Measurements from ENCODE around the gene IBA57.

IBA57 gene

DNA sequence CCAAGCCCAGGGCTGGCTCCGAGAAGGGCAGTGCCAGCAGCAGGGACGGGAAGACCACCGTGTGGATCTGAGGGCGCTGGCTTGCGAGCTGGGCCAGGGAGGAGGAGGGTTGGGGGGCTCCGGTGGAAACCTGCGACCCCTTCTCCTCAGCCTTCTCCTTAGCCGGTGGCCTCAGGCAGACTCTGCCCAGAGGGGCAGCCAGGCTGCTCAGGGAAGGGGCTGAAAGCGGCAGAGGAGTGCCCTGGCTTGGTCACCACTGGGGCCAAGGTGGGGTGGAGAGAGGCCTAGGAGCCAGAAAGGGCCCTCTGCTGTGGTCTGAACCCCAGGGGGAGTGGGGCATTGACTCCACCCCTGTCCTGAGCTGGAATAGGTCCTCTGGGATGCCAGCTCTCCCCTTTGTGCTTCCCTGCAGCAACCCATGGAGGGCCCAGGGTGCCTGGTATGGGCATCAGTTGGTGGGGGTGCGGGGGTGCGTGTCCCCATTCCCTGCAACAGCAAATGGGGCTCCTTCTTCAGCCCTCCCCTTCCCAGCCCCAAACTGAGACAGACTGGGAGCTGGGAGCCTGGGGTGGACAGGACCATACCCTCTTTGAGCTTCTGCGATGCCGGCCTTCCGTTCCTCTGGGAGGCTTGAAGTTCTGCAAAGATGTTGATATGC, 6.5 kb upstream of the IBA57 start (continued):
- TF ChIP-seq, protein P1, sequence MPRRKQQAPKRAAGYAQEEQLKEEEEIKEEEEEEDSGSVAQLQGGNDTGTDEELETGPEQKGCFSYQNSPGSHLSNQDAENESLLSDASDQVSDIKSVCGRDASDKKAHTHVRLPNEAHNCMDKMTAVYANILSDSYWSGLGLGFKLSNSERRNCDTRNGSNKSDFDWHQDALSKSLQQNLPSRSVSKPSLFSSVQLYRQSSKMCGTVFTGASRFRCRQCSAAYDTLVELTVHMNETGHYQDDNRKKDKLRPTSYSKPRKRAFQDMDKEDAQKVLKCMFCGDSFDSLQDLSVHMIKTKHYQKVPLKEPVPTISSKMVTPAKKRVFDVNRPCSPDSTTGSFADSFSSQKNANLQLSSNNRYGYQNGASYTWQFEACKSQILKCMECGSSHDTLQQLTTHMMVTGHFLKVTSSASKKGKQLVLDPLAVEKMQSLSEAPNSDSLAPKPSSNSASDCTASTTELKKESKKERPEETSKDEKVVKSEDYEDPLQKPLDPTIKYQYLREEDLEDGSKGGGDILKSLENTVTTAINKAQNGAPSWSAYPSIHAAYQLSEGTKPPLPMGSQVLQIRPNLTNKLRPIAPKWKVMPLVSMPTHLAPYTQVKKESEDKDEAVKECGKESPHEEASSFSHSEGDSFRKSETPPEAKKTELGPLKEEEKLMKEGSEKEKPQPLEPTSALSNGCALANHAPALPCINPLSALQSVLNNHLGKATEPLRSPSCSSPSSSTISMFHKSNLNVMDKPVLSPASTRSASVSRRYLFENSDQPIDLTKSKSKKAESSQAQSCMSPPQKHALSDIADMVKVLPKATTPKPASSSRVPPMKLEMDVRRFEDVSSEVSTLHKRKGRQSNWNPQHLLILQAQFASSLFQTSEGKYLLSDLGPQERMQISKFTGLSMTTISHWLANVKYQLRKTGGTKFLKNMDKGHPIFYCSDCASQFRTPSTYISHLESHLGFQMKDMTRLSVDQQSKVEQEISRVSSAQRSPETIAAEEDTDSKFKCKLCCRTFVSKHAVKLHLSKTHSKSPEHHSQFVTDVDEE (CRISPR knock-in tag; IDR thresholded peaks at IDR 0.05), result no peak

DNA sequence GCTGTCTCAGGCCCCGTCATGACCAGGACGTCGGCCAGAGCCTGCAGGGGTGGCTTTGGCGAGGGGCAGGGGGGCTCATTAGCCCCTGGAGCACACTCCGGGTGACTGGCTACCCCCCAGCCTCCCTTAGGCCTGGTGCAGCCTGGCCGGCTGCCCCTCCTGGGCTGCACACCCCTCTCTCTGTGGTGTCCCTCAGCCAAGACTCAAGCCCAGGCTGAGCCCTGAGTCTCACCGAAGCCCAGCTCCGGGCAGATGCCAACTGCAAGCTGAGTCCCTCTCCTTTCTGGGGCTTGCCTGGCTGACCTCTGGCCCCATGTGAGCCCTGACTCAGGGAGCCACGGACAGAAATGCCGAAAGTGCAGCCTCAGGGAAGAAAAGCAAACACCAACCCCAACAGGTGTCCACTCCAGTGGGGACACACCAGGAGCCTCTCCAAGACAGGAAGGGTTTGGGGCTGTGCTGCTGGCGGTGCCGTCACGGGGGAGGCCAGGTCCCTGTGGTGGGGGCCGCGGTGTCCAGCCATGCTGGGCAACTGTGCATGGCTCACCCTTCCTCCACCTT, 5.3 kb upstream of the IBA57 start:
- no peak for ATAC-seq
- no peak for TF ChIP-seq ZFP3 (CRISPR knock-in tag; IDR thresholded peaks at IDR 0.05)
- no peak for TF ChIP-seq OSR1 (CRISPR knock-in tag; IDR thresholded peaks at IDR 0.05)
- TF ChIP-seq TOX (CRISPR knock-in tag; IDR thresholded peaks at IDR 0.05; ENCODE audit: borderline replicate concordance), result no peak
- TF ChIP-seq PATZ1 (CRISPR knock-in tag; IDR thresholded peaks at IDR 0.05; ENCODE audit: borderline replicate concordance), result no peak
- no peak for TF ChIP-seq ZNF70 (CRISPR knock-in tag; IDR thresholded peaks at IDR 0.05)
- TF ChIP-seq ISL1 (CRISPR knock-in tag; IDR thresholded peaks at IDR 0.05), result no peak
- no peak for TF ChIP-seq ZNF565 (CRISPR knock-in tag; conservative IDR thresholded peaks at IDR 0.05; ENCODE audit: low read depth)
- TF ChIP-seq ZC3H10 (CRISPR knock-in tag; IDR thresholded peaks at IDR 0.05), result no peak
- no peak for TF ChIP-seq BACH2 (CRISPR knock-in tag; IDR thresholded peaks at IDR 0.05; ENCODE audit: borderline replicate concordance)
- no peak for TF ChIP-seq CSRNP3 (CRISPR knock-in tag; IDR thresholded peaks at IDR 0.05)
- no peak for TF ChIP-seq ZNF8 (CRISPR knock-in tag; IDR thresholded peaks at IDR 0.05)
- TF ChIP-seq ZFP30 (CRISPR knock-in tag; IDR thresholded peaks at IDR 0.05), result no peak
- TF ChIP-seq PPARA (CRISPR knock-in tag; IDR thresholded peaks at IDR 0.05; ENCODE audit: borderline replicate concordance), result no peak
- TF ChIP-seq SNAI2 (CRISPR knock-in tag; IDR thresholded peaks at IDR 0.05), result no peak

DNA sequence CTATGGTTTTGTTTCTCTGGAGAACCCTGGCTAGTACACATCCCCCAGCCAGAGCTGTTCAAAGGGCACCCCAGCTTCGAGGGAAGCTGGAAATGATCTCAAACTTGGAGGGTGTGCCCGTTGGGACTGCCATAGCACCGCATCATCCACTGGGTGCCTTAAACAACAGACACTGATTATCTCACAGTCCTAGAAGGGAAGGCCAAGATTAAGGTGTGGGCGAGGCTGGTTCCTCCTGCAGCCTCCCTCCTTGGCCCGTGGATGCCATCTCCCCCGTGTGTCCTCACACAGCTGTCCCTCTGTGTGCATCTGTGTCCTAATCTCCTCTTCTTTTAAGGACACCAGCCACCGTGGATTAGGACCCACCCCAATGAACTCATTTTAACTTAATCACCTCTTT, 4.2 kb upstream of the IBA57 start:
- ATAC-seq, result no peak

More for the DNA sequence above, 4.2 kb upstream of the IBA57 start:
- TF ChIP-seq PATZ1 (CRISPR knock-in tag; IDR thresholded peaks at IDR 0.05; ENCODE audit: borderline replicate concordance), result no peak
- no peak for TF ChIP-seq CSRNP3 (CRISPR knock-in tag; IDR thresholded peaks at IDR 0.05)
- TF ChIP-seq ZNF70 (CRISPR knock-in tag; IDR thresholded peaks at IDR 0.05), result no peak
- TF ChIP-seq ZFP30 (CRISPR knock-in tag; IDR thresholded peaks at IDR 0.05), result no peak
- TF ChIP-seq ZNF565 (CRISPR knock-in tag; conservative IDR thresholded peaks at IDR 0.05; ENCODE audit: low read depth), result no peak
- no peak for TF ChIP-seq SNAI2 (CRISPR knock-in tag; IDR thresholded peaks at IDR 0.05)
- TF ChIP-seq CSDC2 (CRISPR knock-in tag; IDR thresholded peaks at IDR 0.05), result no peak
- TF ChIP-seq ESRRG (CRISPR knock-in tag; IDR thresholded peaks at IDR 0.05), result no peak
- no peak for TF ChIP-seq BACH2 (CRISPR knock-in tag; IDR thresholded peaks at IDR 0.05; ENCODE audit: borderline replicate concordance)
- no peak for TF ChIP-seq PPARA (CRISPR knock-in tag; IDR thresholded peaks at IDR 0.05; ENCODE audit: borderline replicate concordance)
- TF ChIP-seq ZFP3 (CRISPR knock-in tag; IDR thresholded peaks at IDR 0.05), result no peak
- TF ChIP-seq ZNF8 (CRISPR knock-in tag; IDR thresholded peaks at IDR 0.05), result no peak
- no peak for TF ChIP-seq TOX (CRISPR knock-in tag; IDR thresholded peaks at IDR 0.05; ENCODE audit: borderline replicate concordance)
- no peak for TF ChIP-seq GLIS3 (CRISPR knock-in tag; IDR thresholded peaks at IDR 0.05)
- no peak for TF ChIP-seq ISL1 (CRISPR knock-in tag; IDR thresholded peaks at IDR 0.05)
